Measurements from ENCODE around the gene DNAJB2.
"Not testable (repeated sequence)": the region's sequence is repeated elsewhere in the genome, so short reads cannot be mapped to it uniquely, and the experiment has no call there.

The DNAJB2 gene

GRCh38 chr2:219306047-219306446 is 26.9 kb downstream of the DNAJB2 start:
- no peak for DNase-seq

GRCh38 chr2:219308142-219309101 is 29.3 kb downstream of the DNAJB2 start:
- DNase-seq, result no peak

- peak; percentile 42 for DNase-seq
These were observed 30.1 kb downstream of the DNAJB2 start, which contains the start of gene PTPRN for GRCh38 chr2:219309278-219309677. Gene PTPRN, minus strand, starts transcription at chr2:219309401. Its CDS starts 69 bp downstream, at chr2:219309332.

DNA sequence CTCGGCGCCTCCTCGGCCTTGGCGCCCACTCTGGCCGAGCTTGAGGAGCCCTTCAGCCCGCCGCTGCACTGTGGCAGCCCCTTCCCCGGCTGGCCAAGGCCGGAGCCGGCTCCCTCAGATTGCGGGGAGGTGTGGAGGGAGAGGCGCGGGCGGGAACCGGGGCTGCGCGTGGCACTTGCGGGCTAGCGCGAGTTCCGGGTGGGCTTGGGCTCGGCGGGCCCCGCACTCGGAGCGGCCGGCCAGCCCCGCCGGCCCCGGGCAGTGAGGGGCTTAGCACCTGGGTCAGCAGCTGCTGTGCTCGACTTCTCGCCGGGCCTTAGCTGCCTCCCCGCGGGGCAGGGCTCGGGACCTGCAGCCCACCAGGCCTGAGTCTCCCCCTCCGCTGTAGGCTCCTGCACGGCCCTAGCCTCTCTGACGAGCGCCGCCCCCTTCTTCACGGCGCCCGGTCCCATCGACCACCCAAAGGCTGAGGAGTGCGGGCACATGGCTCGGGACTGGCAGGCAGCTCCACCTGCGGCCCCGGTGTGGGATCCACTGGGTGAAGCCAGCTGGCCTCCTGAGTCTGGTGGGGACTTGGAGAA is 33.6 kb downstream of the DNAJB2 start:
- not testable (repeated sequence) for DNase-seq

GRCh38 chr2:219314804-219315468 is 35.8 kb downstream of the DNAJB2 start:
- DNase-seq, result no peak

DNA sequence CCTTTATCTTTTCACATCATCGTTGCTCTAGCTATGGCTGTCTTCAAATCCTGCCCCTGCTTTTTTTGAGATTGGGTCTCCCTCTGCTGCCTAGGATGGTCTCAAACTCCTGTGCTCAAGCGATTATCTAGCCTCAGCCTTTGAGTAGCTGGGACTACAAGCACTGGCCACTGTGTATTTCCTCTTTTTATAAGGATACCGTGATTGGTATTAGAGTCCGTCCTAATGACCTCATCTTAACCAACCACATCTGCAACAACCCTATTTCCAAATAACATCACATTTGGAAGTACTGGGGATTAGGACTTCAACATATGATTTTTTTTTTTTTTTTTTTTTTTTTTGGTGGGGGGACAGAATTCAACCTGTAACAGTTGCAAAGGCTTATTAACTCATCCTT is 44.3 kb downstream of the DNAJB2 start:
- DNase-seq, result no peak

GRCh38 chr2:219325136-219325535 is 46.0 kb downstream of the DNAJB2 start:
- DNase-seq, result no peak

DNA sequence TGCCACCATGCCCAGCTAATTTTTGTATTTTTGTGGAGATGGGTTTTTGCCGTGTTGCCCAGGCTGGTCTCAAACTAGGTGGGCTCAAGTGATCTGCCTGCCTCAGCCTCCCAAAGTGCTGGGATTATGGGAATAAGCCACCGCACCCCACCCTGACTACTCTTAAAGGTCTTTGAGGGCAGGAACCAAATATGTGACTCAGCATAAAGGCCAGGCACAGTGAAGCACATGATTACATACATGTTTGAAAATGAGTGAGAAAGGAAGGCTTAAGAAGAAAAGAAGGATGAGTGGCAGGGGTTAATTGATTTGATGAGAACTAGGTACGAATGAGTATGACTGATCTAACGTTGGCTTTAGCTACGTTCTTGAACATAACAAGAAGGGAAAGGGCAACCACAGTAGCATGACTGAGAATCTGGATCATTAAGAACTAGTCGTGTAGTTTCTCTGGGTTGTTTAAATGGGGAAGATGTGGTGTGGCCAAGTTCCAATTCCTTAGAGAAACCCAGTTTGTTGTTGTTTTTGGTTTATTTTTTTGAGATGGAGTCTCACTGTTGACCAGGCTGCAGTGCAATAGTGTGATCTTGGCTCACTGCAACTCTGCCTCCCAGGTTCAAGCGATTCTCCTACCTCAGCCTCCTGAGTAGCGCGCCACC is 46.6 kb downstream of the DNAJB2 start:
- DNase-seq, result no peak

DNA sequence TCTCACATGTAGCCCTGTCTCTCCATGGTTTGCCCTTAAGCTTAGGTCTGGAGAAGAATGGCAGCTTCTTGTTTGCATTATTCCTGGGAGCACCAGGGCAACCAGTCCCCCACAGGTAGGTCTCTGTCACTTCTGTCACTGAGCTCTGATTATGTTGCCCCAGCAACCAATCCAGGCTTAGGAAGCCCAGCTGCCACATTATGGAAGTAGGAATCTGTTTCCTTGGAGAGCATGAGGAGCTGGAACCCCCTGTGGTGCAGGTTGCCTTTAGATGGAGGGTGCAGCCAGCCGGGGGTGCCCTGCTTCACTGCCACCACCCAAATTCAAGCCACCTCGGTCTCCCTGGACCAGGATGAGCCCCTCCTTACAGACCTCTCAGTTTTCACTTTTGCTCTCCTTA is 48.6 kb downstream of the DNAJB2 start:
- no peak for DNase-seq

- DNase-seq, result no peak
These were observed 52.5 kb downstream of the DNAJB2 start for GRCh38 chr2:219331560-219332213.

DNA sequence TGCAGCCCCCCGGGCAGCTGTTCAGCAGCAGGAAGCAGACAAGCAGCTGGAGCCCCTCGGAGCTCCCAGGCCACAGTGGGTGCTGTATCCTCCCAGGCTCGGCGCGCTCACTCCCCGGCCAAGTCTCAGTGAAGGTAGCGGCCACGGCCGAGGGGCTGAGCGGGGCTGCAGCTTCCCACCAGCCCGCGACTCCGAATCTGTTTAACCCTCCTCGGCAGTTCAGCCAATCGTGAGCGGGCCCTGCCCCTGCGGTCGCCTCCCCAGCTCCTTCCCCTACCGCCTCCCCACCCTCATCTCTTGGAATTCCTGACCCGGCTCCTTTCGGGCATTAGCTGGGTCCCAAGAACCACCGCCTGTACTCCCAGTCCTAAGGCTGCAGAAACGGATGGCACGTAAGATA is 53.4 kb downstream of the DNAJB2 start, which contains the start of gene RESP18:
Gene RESP18, minus strand, starts transcription at position 203 of the 400 bp plus-strand sequence.
- no peak for DNase-seq

GRCh38 chr2:219334076-219334475 is 54.9 kb downstream of the DNAJB2 start:
- no peak for DNase-seq

DNA sequence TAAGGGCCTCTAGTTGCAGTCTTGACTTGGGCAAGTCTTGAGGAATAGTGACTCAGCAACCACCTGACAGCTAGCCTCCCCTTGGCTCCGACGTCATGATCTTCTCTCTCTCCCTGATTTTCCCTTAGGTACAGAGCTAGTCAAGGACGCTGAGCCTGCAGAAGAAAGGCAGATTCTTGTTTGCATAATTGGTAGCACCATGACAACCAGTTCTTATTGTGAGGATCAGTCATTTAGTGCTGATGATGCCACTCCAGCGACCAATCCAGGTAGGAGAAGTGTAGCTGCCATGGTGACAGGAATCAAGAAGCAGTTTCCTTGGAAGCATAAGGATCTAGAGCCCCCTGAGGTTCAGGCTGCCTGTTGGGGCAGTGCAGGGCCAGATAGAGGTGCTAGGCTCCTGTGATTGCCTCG is 56.2 kb downstream of the DNAJB2 start:
- peak; percentile 82 for DNase-seq

All from NCI-H1436 treated with DMSO at 0.1 percent for 48 hours (cell line).